ENCODE data around the gene PXDN.

- TF ChIP-seq GATA2 (IDR thresholded peaks at IDR 0.05; ENCODE audit: low read depth, low read length) (no peak), GATA3 (IDR thresholded peaks at IDR 0.05; ENCODE audit: low read depth, low read length) (no peak)
These were observed 71.0 kb downstream of the PXDN start for GRCh38 chr2:1673160-1673944.
